Cardiac septum (tissue), 1 donor: ENCODE data around the gene SSX5. TPM values are rescaled to one million over a fixed set of nuclear protein-coding genes. Genes with fewer than 3 reads are reported as not detected.
"Not testable (repeated sequence)": the region's sequence is repeated elsewhere in the genome, so short reads cannot be mapped to it uniquely, and the experiment has no call there.

Experiments used
- DNase-seq: peaks from one replicate; pipeline ENCODE4 v3.0.0-alpha.2; 2020; ENCODE audit warnings: low spot score
- intact Hi-C: fragments of 100-400 bp; cut with DNase I; formaldehyde crosslinking; loops from one replicate; pipeline ENCODE4 v1.14.0; 2022
- long read RNA-seq: library from polyadenylated mRNA; unstranded; transcript quantifications from one replicate; pipeline ENCODE4 v2.0.0, GENCODE V29; 2021
- total RNA-seq: library from RNA; stranded (reverse); fragmentation: NEBNext Ultra II Directional; extraction: Animal tissue kit (Norgen Biotek cat#: 25700); gene quantifications from one replicate; pipeline ENCODE4 v1.2.1, GENCODE V29; 2021
- donor health status: DM: no; HTN: no; CAD: no.

Gene SSX5
- total RNA-seq, result not detected
- long read RNA-seq, result 0 reads

- intact Hi-C loops, result no loop called here
- DNase-seq, result no peak
Observed at GRCh38 chrX:48196745-48197201, at the start of gene SSX5. SSX5 (minus strand) TSS chrX:48196795; CDS start chrX:48195358, 1,437 bp downstream.

- DNase-seq, intact Hi-C loops: not testable (repeated sequence)
Observed at GRCh38 chrX:48224196-48224595, 27.6 kb upstream of the SSX5 start.

GRCh38 chrX:48214341-48214740 lies 17.7 kb upstream of the SSX5 start:
- not testable (repeated sequence) for DNase-seq

GRCh38 chrX:48190024-48190423 lies 6.6 kb downstream of the SSX5 start:
- DNase-seq, intact Hi-C loops: not testable (repeated sequence)

More at GRCh38 chrX:48214341-48214740, 17.7 kb upstream of the SSX5 start:
- intact Hi-C loops, result not testable (repeated sequence)

GRCh38 chrX:48181882-48182281 lies 14.7 kb downstream of the SSX5 start:
- DNase-seq, intact Hi-C loops: not testable (repeated sequence)

GRCh38 chrX:48180811-48181210 lies 15.8 kb downstream of the SSX5 start:
- intact Hi-C loops, result no loop called here

GRCh38 chrX:48179691-48180090 lies 16.9 kb downstream of the SSX5 start:
- intact Hi-C loops, result no loop called here
- DNase-seq, result no peak

More at GRCh38 chrX:48180811-48181210, 15.8 kb downstream of the SSX5 start:
- DNase-seq, result no peak

GRCh38 chrX:48166322-48166721 lies 30.3 kb downstream of the SSX5 start:
- intact Hi-C loops, result not testable (repeated sequence)

GRCh38 chrX:48165241-48165640 lies 31.4 kb downstream of the SSX5 start:
- DNase-seq, result no peak
- intact Hi-C loops, result no loop called here

More at GRCh38 chrX:48166322-48166721, 30.3 kb downstream of the SSX5 start:
- DNase-seq, result not testable (repeated sequence)

GRCh38 chrX:48156014-48156413 lies 40.6 kb downstream of the SSX5 start:
- intact Hi-C loops, result no loop called here
- DNase-seq, result no peak

- no peak for DNase-seq
- intact Hi-C loops, result no loop called here
Observed at GRCh38 chrX:48154796-48155195, 41.8 kb downstream of the SSX5 start.

- DNase-seq, result no peak
- intact Hi-C loops, result no loop called here
Observed at GRCh38 chrX:48153769-48154168, 42.8 kb downstream of the SSX5 start.

- intact Hi-C loops, DNase-seq: not testable (repeated sequence)
Observed at GRCh38 chrX:48142697-48143096, 53.9 kb downstream of the SSX5 start.

- DNase-seq, intact Hi-C loops: not testable (repeated sequence)
Observed at GRCh38 chrX:48141810-48142508, 54.6 kb downstream of the SSX5 start.

- DNase-seq, intact Hi-C loops: not testable (repeated sequence)
Observed at GRCh38 chrX:48139076-48139475, 57.5 kb downstream of the SSX5 start.

Other genes with a start within 250 kb of the SSX5 start
- gene ZNF182, start 192.8 kb downstream of the SSX5 start, total RNA-seq, result 2.8 TPM
- gene SPACA5, start 189.8 kb downstream of the SSX5 start, total RNA-seq, result not detected
- 2.9 TPM for gene ZNF630, start 125.2 kb downstream of the SSX5 start, total RNA-seq
- not detected for gene SPACA5B, start 66.2 kb downstream of the SSX5 start, total RNA-seq
- gene SSX1, start 58.6 kb upstream of the SSX5 start, total RNA-seq, result not detected
- not detected for gene SSX3, start 159.9 kb upstream of the SSX5 start, total RNA-seq
- gene SSX4, start 186.7 kb upstream of the SSX5 start, total RNA-seq, result not detected
- gene SSX4B, start 215.2 kb upstream of the SSX5 start, total RNA-seq, result not detected